Lower leg skin (tissue), 3 donors: Measurements from ENCODE around the gene CEMIP2.

Source experiments
- POLR2A ChIP-seq, 2 donors: fragments of 450-650 bp; IDR thresholded peaks; one replicate each; pipeline ENCODE4 v1.6.1; 2016 to 2017; ENCODE audit warnings: antibody characterized with exemption in 2 of 2, mild to moderate bottlenecking in 1 of 2, moderate library complexity in 1 of 2
- TF ChIP-seq, protein P1 (sequence below), 3 donors: fragments of 450-650 bp; IDR thresholded peaks; one replicate each; pipeline ENCODE4 v1.5.1; 2016; ENCODE audit warnings: antibody characterized with exemption in 3 of 3, mild to moderate bottlenecking in 3 of 3, moderate library complexity in 2 of 3

DNA sequence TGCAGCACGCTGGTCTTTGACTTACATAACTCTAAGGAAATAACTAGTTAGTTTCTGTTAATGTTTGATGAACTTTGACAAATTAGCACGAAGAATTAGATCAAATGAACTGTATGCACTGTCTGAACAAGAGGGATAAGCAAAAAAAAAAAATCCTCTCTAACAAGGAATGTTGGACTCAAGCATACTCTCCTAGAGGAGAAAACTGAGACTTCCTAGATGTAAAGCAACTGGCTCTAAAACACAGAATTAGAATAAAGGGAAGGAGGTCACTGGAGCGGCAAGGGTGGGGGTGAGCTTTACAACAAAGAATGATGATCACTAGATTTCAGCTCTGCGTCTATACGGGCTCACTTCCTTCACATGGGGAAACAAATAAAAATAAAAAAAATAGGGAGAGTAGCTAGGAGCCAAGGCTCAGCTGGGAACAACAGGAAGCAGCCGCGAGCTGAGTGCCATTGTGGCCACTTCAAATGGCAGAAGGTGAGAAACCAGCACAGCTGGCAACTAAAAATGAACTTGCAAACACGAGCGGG, 48.7 kb upstream of the CEMIP2 start:
- TF ChIP-seq, protein P1, sequence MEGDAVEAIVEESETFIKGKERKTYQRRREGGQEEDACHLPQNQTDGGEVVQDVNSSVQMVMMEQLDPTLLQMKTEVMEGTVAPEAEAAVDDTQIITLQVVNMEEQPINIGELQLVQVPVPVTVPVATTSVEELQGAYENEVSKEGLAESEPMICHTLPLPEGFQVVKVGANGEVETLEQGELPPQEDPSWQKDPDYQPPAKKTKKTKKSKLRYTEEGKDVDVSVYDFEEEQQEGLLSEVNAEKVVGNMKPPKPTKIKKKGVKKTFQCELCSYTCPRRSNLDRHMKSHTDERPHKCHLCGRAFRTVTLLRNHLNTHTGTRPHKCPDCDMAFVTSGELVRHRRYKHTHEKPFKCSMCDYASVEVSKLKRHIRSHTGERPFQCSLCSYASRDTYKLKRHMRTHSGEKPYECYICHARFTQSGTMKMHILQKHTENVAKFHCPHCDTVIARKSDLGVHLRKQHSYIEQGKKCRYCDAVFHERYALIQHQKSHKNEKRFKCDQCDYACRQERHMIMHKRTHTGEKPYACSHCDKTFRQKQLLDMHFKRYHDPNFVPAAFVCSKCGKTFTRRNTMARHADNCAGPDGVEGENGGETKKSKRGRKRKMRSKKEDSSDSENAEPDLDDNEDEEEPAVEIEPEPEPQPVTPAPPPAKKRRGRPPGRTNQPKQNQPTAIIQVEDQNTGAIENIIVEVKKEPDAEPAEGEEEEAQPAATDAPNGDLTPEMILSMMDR (IDR thresholded peaks at IDR 0.05): no peak
- no peak for TF ChIP-seq POLR2A (IDR thresholded peaks at IDR 0.05)
